IMR-90 (cell line): ENCODE measurements around the gene TOMM22. TPM values are rescaled to one million over a fixed set of nuclear protein-coding genes. Genes with fewer than 3 reads are reported as not detected.

Experiments used
- ATAC-seq: fragments of 200-7000 bp; cut with Tn5 transposase; 2 replicates; pipeline ENCODE4 v1.9.1; 2020; ENCODE audit warnings: low read depth, mild to moderate bottlenecking, moderate library complexity
- BruUV-seq: library from RNA; stranded (reverse); fragments of 400-500 nt; replicated peaks from 2 replicates; lab custom pipeline; 2021; lab: Mats Ljungman, UMichigan
- CTCF ChIA-PET: fragments of 300-600 bp; formaldehyde crosslinking; extraction: SDS; loops from one replicate; lab custom pipeline; 2021; ENCODE audit warnings: antibody characterized with exemption; lab: Yijun Ruan, JAX
- POLR2A ChIA-PET: fragments of 300-600 bp; sonication (Branson Sonifier 250); formaldehyde crosslinking; loops from one replicate; lab custom pipeline; 2022; ENCODE audit warnings: antibody characterized with exemption; ENCODE audit not compliant: unreplicated experiment; lab: Charles Lee
- DNase-seq: peaks from one replicate; pipeline ENCODE4 v3.0.0; 2013
- H2AFZ ChIP-seq: replicated peaks from 2 replicates; pipeline ENCODE3; 2013; ENCODE audit warnings: low read length, mild to moderate bottlenecking; ENCODE audit not compliant: poor library complexity
- H2AK5ac ChIP-seq: 2 replicates; pipeline ENCODE4 v1.6.1; 2013; ENCODE audit warnings: low read depth, low read length, inconsistent platforms
- H2AK9ac ChIP-seq: replicated peaks from 2 replicates; pipeline ENCODE3; 2013; ENCODE audit warnings: mild to moderate bottlenecking, low read depth, low read length, moderate library complexity; ENCODE audit not compliant: poor library complexity
- H2BK120ac ChIP-seq: 2 replicates; pipeline ENCODE4 v1.6.1; 2013; ENCODE audit warnings: low read depth, low read length, inconsistent platforms
- H2BK15ac ChIP-seq: 3 replicates; pipeline ENCODE4 v1.6.1; 2013; ENCODE audit warnings: low read depth, low read length, inconsistent platforms
- H2BK20ac ChIP-seq: 2 replicates; pipeline ENCODE4 v1.6.1; 2013; ENCODE audit warnings: low read depth, mild to moderate bottlenecking, inconsistent platforms, low read length, moderate library complexity
- H2BK5ac ChIP-seq: 2 replicates; pipeline ENCODE4 v1.6.1; 2013; ENCODE audit warnings: mild to moderate bottlenecking, low read depth, low read length, inconsistent platforms; ENCODE audit not compliant: poor library complexity, severe bottlenecking
- H3K14ac ChIP-seq: replicated peaks from 2 replicates; pipeline ENCODE4 v1.6.1; 2013; ENCODE audit warnings: low read depth, low read length, inconsistent platforms
- H3K18ac ChIP-seq: 2 replicates; pipeline ENCODE4 v1.6.1; 2013; ENCODE audit warnings: low read depth, low read length, control low read depth
- H3K23ac ChIP-seq: 2 replicates; pipeline ENCODE4 v1.6.1; 2013; ENCODE audit warnings: low read depth, low read length, inconsistent platforms
- H3K27ac ChIP-seq: 2 replicates; pipeline ENCODE4 v1.5.1; 2013; ENCODE audit warnings: mild to moderate bottlenecking, control low read depth, low read length; ENCODE audit not compliant: insufficient read depth
- H3K27me3 ChIP-seq: 2 replicates; pipeline ENCODE4 v1.6.1; 2013; ENCODE audit warnings: low read length; ENCODE audit not compliant: control insufficient read depth, insufficient read depth
- H3K36me3 ChIP-seq: 2 replicates; pipeline ENCODE4 v1.6.1; 2013; ENCODE audit warnings: low read length, mixed read lengths; ENCODE audit not compliant: control insufficient read depth, insufficient read depth
- H3K4ac ChIP-seq: 2 replicates; pipeline ENCODE4 v1.6.1; 2013; ENCODE audit warnings: low read depth, low read length, inconsistent platforms
- H3K4me1 ChIP-seq: 2 replicates; pipeline ENCODE4 v1.6.1; 2013; ENCODE audit warnings: low read length, mixed read lengths; ENCODE audit not compliant: control insufficient read depth, insufficient read depth
- H3K4me2 ChIP-seq: 2 replicates; pipeline ENCODE4 v1.6.1; 2013; ENCODE audit warnings: low read depth, mild to moderate bottlenecking, control low read depth, low read length, moderate library complexity
- H3K4me3 ChIP-seq: 2 replicates; pipeline ENCODE4 v1.5.1; 2013; ENCODE audit warnings: low read depth, mild to moderate bottlenecking, control low read depth, low read length, moderate library complexity; ENCODE audit not compliant: insufficient read depth
- H3K56ac ChIP-seq: 2 replicates; pipeline ENCODE4 v1.6.1; 2013; ENCODE audit warnings: low read length, inconsistent platforms; ENCODE audit not compliant: insufficient read depth; ENCODE audit errors: extremely low read depth
- H3K79me1 ChIP-seq, 2 experiments: 2 replicates each; pipeline ENCODE4 v1.6.1; 2013; ENCODE audit warnings: low read length in 2 of 2, inconsistent platforms in 1 of 2, low read depth in 1 of 2
- H3K9ac ChIP-seq: 2 replicates; pipeline ENCODE4 v1.6.1; 2013; ENCODE audit warnings: low read depth, low read length, control low read depth
- H3K9me1 ChIP-seq: 2 replicates; pipeline ENCODE4 v1.6.1; 2013; ENCODE audit warnings: low read length, inconsistent platforms; ENCODE audit not compliant: insufficient read depth
- H3K9me3 ChIP-seq: 2 replicates; pipeline ENCODE4 v1.6.1; 2013; ENCODE audit warnings: low read length; ENCODE audit not compliant: control insufficient read depth, insufficient read depth
- H4K20me1 ChIP-seq: 2 replicates; pipeline ENCODE4 v1.6.1; 2013; ENCODE audit warnings: low read length, inconsistent platforms; ENCODE audit not compliant: insufficient read depth
- H4K5ac ChIP-seq: 2 replicates; pipeline ENCODE4 v1.6.1; 2013; ENCODE audit warnings: mild to moderate bottlenecking, low read depth, low read length, control low read depth
- H4K8ac ChIP-seq, 2 experiments: 2 replicates each; pipeline ENCODE4 v1.6.1; 2013; ENCODE audit warnings: low read depth in 2 of 2, low read length in 2 of 2, control low read depth in 1 of 2, inconsistent platforms in 1 of 2
- H4K91ac ChIP-seq: 2 replicates; pipeline ENCODE4 v1.6.1; 2013; ENCODE audit warnings: low read depth, low read length, inconsistent platforms; ENCODE audit not compliant: insufficient read depth
- MXI1 ChIP-seq: IDR thresholded peaks from 2 replicates; pipeline ENCODE4 v1.6.1; 2012; ENCODE audit warnings: low read depth, mild to moderate bottlenecking, low read length, moderate library complexity, borderline replicate concordance
- RCOR1 ChIP-seq: IDR thresholded peaks from 2 replicates; pipeline ENCODE4 v1.6.1; 2012; ENCODE audit warnings: mild to moderate bottlenecking, low read length, improper control_type of control experiment; ENCODE audit not compliant: insufficient replicate concordance
- WGBS, 2 experiments: methylation state at CpG; one replicate each; pipeline versions ENCODE4 v1.1.5 to v1.1.7; 2013; ENCODE audit warnings: missing lambda C conversion rate in 2 of 2; ENCODE audit not compliant: insufficient read length in 1 of 2; ENCODE audit errors: extremely low coverage in 2 of 2; 5-methylcytosine and 5-hydroxymethylcytosine counted together
- dilution Hi-C: fragments of 300-500 bp; cut with HindIII; formaldehyde crosslinking; loops from one replicate; pipeline ENCODE4 v1.14.3; 2018; ENCODE audit warnings: low sequenced_read_pairs; ENCODE audit not compliant: unreplicated experiment
- in situ Hi-C: fragments of 300-500 bp; cut with MboI; formaldehyde crosslinking; loops from 3 replicates; pipeline ENCODE4 v1.14.3; 2019; ENCODE audit warnings: low sequenced_read_pairs, inconsistent platforms, mixed read lengths
- intact Hi-C: fragments of 100-400 bp; cut with micrococcal nuclease; formaldehyde crosslinking; loops from 2 replicates; pipeline ENCODE4 v1.10.0; 2022
- polyA plus RNA-seq, 3 experiments: library from polyadenylated mRNA; depleted of rRNA; stranded (reverse); fragments of >200 nt; gene quantifications; 2 replicates each; pipeline ENCODE4 v1.2.3, GENCODE V29; 2012; ENCODE audit warnings: low replicate concordance in 1 of 3
- total RNA-seq: library from RNA; depleted of rRNA; stranded (reverse); fragments of >200 nt; gene quantifications from 2 replicates; pipeline ENCODE4 v1.2.3, GENCODE V29; 2012
- TF ChIP-seq, protein P1 (sequence below): fragments of 150-350 bp; IDR thresholded peaks from 2 replicates; pipeline ENCODE4 v1.6.1; 2017; ENCODE audit warnings: mild to moderate bottlenecking, antibody characterized with exemption, low read length, low read depth
- TF ChIP-seq, protein P2 (sequence below): conservative IDR thresholded peaks from 2 replicates; pipeline ENCODE4 v1.5.1; 2012; ENCODE audit warnings: mild to moderate bottlenecking, low read depth, low read length, improper control_type of control experiment

TOMM22 gene
- total and polyA plus RNA-seq, 2 of the 4 experiments (the other 2 are of a cell fraction): 38.7 to 78.0 TPM

DNA sequence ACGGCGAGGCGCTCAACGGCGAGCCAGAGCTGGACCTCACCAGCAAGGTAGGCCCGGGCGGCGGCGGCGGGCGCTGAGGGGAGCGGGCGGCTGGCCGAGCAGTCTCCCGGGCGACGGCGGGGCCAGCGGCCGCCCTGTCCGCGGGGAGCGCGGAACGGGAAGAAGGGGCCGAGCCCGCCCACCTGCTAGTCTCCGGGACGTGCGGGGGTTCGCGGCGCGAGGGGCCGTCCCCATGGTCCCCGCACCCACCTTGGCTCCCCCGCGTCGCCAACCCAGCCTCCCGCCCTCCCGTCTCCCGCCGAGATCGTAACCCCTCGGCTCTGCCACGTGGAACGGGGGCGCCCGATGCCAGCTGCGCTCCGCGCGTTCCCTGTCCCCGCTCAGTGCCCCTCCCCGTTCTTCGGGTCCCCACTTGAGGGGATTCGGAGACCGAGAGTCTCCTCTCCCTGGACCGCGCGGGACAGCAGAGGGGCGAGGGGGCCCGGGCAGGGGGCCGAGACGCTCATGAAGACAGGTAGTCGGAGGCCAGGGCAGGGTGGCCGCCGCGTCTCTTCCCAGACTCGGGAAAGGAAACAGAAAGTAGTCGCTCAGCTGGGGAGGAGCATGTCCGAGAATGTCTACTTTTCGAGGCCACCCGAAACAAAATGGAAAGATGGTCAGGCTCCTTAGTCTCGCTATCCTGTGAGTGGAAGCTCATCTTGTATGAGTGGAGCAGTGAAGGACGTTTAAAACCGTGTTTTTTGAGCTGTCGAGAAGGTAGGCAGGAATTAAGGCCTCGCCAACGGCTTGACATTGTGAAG is 24.5 kb downstream of the TOMM22 start:
- intact Hi-C loops: loop anchor here (10.0 kb wide), 1 partner anchor 652 kb away; the partner anchor contains the start of gene PICK1
- H3K9ac ChIP-seq: peak overlapping the region; percentile 64
- peaks cover 1% of the 10 kb centered on the region; the same call in 1 of the 2 replicates for H3K36me3 ChIP-seq
- H4K5ac ChIP-seq: no peak overlapping the region
- ChIA-PET POLR2A (no interaction called here), CTCF (interaction anchor here (0.7 to 1.5 kb wide), 2 partner anchors 12 to 19 kb away, joined by 3 read pairs; no protein-coding TSS in a partner anchor)
- peak overlapping the region; percentile 97 for H2AK9ac ChIP-seq
- no TSS peak for BruUV-seq
- DNase-seq (peak; percentile 27), ATAC-seq (peak; percentile 15)
- H4K8ac ChIP-seq: peak overlapping the region in 1 of 2 experiments; percentile 48; a peak in 1 of 4 replicates
- H3K9me3 ChIP-seq: no peaks in the 10 kb centered on the region
- peak overlapping the region; percentile 77 for H2BK5ac ChIP-seq
- H3K56ac ChIP-seq: peak overlapping the region; percentile 75
- H4K20me1 ChIP-seq: peaks cover 49% of the 10 kb centered on the region
- H3K4ac ChIP-seq: peak overlapping the region; percentile 91
- H2AK5ac ChIP-seq: peak overlapping the region; percentile 60
- dilution Hi-C loops: no loop called here
- TF ChIP-seq MXI1 (peak; percentile 83; the same call in 1 of the 2 replicates), RCOR1 (no peak)
- TF ChIP-seq, protein P1, sequence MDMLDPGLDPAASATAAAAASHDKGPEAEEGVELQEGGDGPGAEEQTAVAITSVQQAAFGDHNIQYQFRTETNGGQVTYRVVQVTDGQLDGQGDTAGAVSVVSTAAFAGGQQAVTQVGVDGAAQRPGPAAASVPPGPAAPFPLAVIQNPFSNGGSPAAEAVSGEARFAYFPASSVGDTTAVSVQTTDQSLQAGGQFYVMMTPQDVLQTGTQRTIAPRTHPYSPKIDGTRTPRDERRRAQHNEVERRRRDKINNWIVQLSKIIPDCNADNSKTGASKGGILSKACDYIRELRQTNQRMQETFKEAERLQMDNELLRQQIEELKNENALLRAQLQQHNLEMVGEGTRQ: no peak
- TF ChIP-seq, protein P2, sequence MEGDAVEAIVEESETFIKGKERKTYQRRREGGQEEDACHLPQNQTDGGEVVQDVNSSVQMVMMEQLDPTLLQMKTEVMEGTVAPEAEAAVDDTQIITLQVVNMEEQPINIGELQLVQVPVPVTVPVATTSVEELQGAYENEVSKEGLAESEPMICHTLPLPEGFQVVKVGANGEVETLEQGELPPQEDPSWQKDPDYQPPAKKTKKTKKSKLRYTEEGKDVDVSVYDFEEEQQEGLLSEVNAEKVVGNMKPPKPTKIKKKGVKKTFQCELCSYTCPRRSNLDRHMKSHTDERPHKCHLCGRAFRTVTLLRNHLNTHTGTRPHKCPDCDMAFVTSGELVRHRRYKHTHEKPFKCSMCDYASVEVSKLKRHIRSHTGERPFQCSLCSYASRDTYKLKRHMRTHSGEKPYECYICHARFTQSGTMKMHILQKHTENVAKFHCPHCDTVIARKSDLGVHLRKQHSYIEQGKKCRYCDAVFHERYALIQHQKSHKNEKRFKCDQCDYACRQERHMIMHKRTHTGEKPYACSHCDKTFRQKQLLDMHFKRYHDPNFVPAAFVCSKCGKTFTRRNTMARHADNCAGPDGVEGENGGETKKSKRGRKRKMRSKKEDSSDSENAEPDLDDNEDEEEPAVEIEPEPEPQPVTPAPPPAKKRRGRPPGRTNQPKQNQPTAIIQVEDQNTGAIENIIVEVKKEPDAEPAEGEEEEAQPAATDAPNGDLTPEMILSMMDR: no peak
- peak overlapping the region; percentile 69 for H3K4me3 ChIP-seq
- peak overlapping the region; percentile 92 for H2AFZ ChIP-seq
- H3K14ac ChIP-seq: peak overlapping the region; percentile 87
- H2BK120ac ChIP-seq: no peak overlapping the region
- no peaks in the 10 kb centered on the region for H3K27me3 ChIP-seq
- peak overlapping the region; percentile 99 for H3K23ac ChIP-seq
- peaks cover 7% of the 10 kb centered on the region for H3K4me1 ChIP-seq
- H2BK15ac ChIP-seq: 0 out of 3 replicates have a peak overlapping the region, but pooled peaks have one; percentile 29
- H3K18ac ChIP-seq: peak overlapping the region; percentile 21; the same call in 1 of the 2 replicates
- no peak overlapping the region for H2BK20ac ChIP-seq
- H3K79me1 ChIP-seq: peaks cover 6 to 57% of the 10 kb centered on the region in 2 experiments; a peak in 2 of 4 replicates
- peaks cover 21% of the 10 kb centered on the region for H3K9me1 ChIP-seq
- in situ Hi-C loops: no loop called here
- peak overlapping the region; percentile 53; the same call in 1 of the 2 replicates for H4K91ac ChIP-seq
- H3K27ac ChIP-seq: peak overlapping the region; percentile 72
- peak overlapping the region; percentile 92 for H3K4me2 ChIP-seq
- WGBS, 2 experiments: 1% methylated on average over 51 of the region's 80 CpGs; no CpG with 5 or more reads in 1 of the 2 experiments
